SH-SY5Y (cell line): ENCODE results near the gene ACTN2.

Source experiments
- GATA2 ChIP-seq: IDR thresholded peaks from 2 replicates; pipeline ENCODE4 v1.6.1; 2011; ENCODE audit warnings: mild to moderate bottlenecking, low read depth, low read length
- GATA3 ChIP-seq: IDR thresholded peaks from 2 replicates; pipeline ENCODE4 v1.6.1; 2011; ENCODE audit warnings: low read depth, mild to moderate bottlenecking, low read length, moderate library complexity

The ACTN2 gene

DNA sequence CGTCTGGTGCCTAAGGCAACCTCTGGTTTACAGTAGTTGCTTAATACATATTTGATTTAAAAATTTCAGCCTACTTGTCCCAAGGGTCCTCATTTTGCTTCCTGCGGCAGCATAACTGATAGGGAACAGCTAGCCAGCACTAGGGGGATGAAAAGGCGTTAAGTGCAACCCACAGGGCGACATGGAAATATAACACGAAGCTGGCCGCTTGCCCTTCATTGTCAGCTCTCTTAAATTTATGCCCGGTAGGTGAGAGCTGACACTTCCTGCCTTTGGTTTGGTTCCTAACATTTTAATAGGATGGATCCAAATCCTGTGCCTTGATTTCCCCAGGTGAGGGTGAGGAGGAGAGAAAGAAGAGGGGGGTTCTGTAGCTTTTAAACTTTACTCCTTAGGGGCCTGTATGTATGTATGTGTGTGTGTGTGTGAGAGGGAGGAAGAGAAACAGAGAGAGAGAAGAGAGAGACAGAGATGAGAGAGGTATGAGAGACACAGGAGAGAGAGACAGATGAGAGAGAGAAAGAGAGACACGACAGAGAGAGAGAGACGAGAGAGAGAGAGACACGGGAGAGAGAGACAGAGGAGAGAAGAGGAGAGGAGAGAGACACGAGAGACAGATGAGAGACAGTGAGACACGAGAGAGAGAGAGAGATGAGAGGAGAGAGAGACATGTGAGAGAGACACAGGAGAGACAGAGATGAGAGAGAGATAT, 938 bp upstream of the ACTN2 start:
- TF ChIP-seq GATA3 (no peak), GATA2 (no peak)

DNA sequence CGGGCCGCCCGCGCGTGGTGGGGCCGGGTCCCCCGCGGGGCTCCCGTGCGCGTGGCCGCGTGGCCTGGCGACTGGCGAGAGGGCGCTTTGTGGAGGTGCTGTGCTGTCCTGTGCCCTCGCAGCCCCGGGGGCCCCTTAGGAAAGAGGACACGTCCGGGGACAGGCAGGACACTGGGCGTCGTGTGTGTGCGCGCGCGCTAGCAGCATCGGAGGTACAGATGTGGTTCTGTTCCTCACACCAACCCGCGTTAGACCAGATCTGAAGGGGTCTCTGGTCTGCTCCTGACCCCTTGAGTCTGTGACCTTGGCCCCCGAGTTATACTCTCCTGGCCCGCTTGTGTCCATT, 489 bp downstream of the ACTN2 start:
- no peak for TF ChIP-seq GATA2
- TF ChIP-seq GATA3: no peak

DNA sequence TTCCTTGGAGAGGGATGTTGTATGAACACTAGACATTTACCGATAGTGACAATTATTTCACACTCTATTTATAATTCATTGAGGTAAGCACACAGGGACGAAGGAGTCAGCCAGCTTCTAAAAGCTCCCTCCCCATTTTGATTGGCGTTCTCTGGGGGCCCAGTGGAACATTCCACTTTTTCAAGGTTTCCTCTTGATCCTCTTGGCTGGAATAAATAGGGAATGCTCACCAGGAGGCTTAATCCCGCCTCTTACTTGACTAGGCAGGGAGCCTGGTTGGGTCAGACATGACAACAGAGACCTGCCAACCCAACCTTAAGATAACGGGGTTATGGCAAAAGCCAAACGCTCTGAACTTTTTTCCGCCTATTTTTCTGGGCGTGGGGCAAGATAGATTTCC, 974 bp downstream of the ACTN2 start:
- TF ChIP-seq GATA2 (no peak), GATA3 (no peak)

DNA sequence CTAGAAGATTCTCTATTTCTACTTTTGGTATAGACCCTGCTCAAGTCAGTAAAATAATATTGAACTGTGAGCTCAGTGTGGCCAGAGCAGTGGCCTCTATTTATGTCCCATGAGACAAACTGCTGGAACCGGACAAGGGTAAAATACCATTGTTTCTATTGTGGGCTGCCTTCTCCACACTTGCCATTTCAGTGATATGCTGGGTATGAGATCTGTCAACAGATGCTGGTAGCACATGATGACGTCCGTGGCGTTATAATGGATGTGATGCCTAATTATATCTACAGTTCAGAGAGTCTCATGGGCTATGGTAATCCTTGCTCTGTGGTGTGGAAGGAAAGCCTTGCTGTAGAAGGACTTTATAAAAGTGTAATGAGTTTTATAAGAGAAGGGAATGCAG, 2.4 kb downstream of the ACTN2 start:
- TF ChIP-seq GATA2 (no peak), GATA3 (no peak)

DNA sequence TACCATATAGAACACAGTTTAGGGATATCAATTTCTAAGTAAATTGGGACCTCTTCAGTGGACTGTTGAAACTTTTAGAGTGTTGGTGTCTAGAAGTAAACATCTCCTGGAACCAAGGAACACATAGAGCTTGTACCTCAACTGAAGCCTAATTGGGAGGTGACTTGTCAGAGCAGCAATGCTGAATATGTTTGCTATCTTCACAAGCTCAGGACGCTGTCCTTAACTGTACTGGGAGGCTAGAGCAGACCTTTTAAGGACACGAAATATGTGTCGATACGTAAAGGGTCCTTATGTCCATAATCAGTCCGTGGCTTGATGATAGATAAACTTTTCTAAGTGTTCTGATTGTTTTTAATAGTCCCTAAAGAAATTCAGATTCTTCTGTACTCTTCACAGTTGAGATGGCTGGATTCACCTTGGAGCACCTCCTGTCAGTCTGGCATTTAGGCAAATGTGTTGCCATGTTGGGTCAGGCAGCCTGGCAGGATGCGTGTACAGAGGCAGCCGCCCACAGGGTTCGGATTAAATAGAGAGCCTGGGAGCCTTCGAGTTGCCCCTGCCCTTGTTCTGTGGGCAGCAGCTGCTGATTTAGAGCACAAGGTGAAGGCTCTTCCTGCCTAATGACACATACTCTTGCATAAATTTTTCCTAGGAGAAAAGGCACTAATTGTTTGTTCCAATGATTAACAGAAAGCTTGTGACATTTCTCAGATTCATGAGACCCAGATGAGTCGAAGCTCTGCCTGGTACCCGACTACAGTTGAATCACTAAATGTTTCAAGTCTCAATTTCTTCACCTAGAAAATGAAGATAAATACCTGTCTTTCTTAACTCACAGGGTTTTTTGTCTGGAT, 3.6 kb downstream of the ACTN2 start:
- no peak for TF ChIP-seq GATA2
- TF ChIP-seq GATA3: no peak

DNA sequence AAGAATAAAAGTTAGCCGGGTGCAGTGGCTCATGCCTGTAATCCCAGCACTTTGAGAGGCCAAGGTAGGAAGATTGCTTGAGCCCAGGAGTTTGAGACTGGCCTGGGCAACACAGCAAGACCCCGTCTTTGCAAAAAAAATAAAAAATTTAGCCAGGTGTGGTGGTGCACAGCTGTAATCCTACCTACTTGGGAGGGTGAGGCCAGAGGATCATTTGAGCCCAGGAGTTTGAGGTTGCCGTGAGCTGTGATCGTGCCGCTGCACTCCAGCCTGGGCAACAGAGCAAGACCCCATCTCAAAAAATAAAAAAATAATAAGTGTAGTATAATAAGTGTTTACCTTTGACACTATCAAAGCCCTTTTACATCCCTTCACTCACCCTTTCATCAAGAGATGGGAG, 5.0 kb downstream of the ACTN2 start:
- TF ChIP-seq GATA2: no peak
- no peak for TF ChIP-seq GATA3

DNA sequence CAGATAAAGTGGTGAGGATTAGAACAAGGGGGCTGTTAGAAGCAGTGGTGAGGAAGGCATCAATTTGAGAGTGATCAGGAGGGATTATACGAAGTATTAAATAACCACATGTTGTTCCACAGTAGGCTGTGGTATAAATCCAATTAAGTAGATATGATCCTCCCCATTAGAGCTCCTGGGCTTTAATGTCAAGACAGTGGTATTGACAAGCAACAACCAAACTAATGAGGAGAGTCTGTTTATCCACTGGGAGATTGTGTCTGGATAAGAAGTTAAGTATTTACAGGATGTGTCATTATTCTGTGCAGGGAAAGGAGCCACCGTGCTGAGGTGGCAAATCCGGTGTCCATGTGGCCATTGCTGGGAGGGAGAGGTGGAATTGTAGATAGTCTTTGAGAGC, 5.8 kb downstream of the ACTN2 start:
- 0 out of 2 replicates have a peak, but pooled peaks have one; percentile 16 for TF ChIP-seq GATA2
- TF ChIP-seq GATA3: no peak

DNA sequence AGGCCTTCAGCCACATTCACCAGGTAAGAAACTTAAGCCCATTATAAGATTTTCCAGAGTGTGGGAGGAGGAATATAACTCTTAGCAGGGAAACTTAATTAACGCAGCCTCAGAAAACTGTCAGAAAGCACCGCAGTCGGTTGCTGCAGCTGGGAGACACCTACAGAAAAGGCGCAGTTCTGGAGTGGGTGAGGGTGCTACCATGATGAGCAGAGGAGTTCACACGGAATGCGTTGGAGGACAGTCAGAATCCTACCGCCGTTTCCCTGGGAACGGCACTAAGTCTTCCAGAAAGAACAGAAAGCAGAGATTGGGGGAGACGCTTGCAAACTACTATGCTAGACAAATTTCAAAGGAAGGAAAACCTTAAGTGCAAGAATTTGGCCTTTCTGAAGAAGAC, 6.4 kb downstream of the ACTN2 start:
- TF ChIP-seq GATA3 (no peak), GATA2 (no peak)

DNA sequence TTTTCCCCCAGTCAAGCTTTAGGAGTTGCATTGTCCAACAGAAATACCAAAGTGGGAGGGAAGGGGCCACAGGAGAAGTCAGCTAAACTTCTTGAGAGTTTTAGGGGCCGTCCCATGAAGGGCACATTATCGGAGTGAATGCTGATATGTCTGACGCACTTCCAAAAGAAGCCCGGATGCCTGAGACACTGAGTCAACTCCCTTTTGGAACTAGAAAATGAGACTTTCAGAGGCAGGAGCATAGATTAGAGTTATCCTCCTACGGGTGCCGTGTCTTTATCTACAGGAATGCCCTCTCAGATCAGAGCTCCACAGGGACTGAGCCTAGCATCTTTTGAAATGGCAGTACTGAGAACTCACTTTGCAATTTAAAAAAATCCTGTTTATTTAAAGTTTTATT, 13.1 kb downstream of the ACTN2 start:
- TF ChIP-seq GATA3 (no peak), GATA2 (no peak)

DNA sequence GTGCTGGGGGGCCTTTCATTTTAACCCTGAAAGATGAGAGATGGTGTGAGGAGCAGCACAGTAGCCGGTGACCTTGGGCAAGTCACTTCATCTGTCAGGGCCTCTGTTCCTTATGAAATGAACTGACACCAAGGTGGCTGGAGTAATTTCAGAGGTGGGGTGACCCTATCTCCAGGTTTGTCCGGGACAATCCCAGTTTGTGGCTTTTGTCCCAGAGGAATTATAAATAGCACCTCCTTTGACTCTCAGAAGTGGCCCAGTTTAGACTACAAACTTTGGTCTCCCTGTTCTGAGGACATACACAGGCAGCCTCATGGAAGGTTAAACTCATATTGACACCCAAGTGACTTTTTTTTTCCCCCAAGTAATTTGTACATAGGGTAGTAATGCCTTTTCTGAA, 14.6 kb downstream of the ACTN2 start:
- no peak for TF ChIP-seq GATA2
- TF ChIP-seq GATA3: no peak

DNA sequence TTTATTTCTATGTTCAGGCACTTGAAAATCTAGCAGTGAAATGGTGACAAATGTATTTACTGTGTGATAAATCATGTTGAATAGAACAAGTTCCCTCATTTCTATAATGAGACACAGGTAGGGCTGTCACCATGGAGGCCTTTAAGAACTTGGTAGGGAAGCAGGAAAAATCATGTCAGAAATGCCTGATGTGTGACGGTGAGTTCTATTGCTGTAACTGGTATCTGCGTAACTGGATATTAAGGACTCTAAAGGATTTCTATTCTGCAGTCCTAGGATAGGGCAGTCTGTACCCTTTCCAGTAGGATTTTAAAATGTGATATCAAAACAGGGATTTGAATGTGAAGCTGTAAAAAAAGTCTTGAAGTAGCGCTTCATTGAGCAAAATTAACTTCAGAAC, 15.5 kb downstream of the ACTN2 start:
- no peak for TF ChIP-seq GATA2
- no peak for TF ChIP-seq GATA3

DNA sequence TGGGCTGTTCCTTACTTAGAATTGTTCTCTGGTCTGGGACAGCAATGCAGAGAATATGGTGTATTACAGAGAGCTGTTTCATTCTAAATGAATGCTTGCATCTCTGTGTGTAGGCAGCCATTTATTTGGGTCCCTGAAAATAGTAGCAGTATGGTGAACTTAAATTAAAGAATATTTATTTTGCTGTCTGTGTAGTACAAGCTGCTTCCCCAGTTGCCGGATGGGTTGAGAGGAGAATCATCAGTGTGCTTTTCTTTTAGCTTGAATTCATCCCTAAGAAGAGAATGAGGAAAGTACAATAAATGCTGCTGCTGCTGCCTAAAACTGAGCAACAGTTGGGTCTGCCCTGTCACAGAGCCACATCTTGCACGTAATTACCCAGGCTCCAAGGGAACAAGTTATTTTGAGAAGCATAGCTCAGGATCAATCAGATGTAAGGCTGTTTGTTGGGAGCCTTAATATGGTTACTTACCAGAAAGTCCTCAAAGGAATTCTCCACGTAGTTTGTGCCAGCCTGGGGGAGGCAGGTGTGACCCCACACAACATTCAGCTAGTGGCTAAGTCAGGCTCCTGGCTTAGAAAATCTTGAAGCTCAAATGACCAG, 16.6 kb downstream of the ACTN2 start:
- TF ChIP-seq GATA3: no peak
- no peak for TF ChIP-seq GATA2

DNA sequence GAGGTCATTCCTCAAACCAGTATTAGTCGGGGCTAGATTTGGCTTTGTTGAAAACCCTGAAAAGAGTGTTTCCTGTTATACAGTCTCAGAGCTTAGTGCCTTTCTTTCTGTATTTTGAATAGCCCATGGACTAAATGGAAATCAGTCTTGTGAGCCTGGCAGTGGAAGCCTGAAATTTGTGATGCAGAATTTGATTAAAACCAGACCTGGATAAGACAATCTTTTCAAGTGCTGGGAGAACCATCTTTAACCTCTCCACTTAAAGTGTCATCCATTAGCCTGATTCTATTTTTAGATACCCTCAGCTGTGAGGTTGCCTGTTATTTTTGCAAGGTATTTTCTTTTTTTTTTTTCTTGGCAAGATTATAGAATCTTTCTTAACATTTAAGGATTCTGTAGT, 19.5 kb downstream of the ACTN2 start:
- no peak for TF ChIP-seq GATA3
- no peak; the same call in 1 of the 2 replicates for TF ChIP-seq GATA2

DNA sequence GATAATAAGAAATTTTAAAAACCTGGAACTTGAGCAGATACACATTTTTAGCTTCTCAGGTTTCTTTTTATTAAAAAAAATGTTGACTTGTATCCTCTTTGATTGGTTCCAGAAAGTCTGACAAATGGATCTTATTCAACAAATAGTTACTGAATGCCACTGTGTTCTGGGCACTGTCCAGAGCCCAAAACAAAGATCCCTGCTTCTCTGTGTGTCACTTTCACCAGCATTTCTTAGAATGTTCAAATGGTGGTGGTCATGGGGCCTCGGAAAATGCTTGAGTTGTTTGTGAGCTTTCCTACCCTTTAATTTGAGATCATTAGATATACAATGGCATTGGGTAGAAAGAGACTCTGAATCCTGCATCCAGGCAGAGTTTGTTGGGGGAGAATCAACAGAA, 19.9 kb downstream of the ACTN2 start:
- TF ChIP-seq GATA2: no peak
- no peak for TF ChIP-seq GATA3
